ENCODE data around the gene BCL2L15. TPM values are rescaled to one million over a fixed set of nuclear protein-coding genes. Genes with fewer than 3 reads are reported as not detected.
A peak's percentile ranks its signal among the peaks of the same experiment; 100 is the strongest.

Gene BCL2L15
- total RNA-seq, 4 donors from 2014 or later = 0.13 to 0.89 (median 0.50) TPM

GRCh38 chr1:113934006-113934405, 46.6 kb upstream of the BCL2L15 start:
- Histone ChIP-seq H3K27ac (no peak overlapping the region), H3K9me3 (no peaks in the 10 kb centered on the region), H3K36me3 (no peaks in the 10 kb centered on the region), H3K27me3 (no peaks in the 10 kb centered on the region), H3K4me1 (peaks cover 41 to 45% of the 10 kb centered on the region in 2 donors), H3K4me3 (replicated peaks in 1 of 3) (no peak overlapping the region)
- TF ChIP-seq CTCF (IDR thresholded peaks at IDR 0.05) = no peak
- no peak for TF ChIP-seq POLR2A (IDR thresholded peaks at IDR 0.05)
- DNase-seq = no peak
- intact Hi-C loops (cut with DNase I) = no loop called here

- H3K9me3 ChIP-seq = no peaks in the 10 kb centered on the region
- peaks cover 29 to 45% of the 10 kb centered on the region in 2 donors for H3K4me1 ChIP-seq
- H3K27me3 ChIP-seq = no peaks in the 10 kb centered on the region
- H3K27ac ChIP-seq = peak overlapping the region; percentile 0 to 82 (median 61)
- WGBS, 2 donors = 9 to 10% methylated on average over 3 of the region's 3 CpGs
- no peaks in the 10 kb centered on the region for H3K36me3 ChIP-seq
- intact Hi-C loops (cut with DNase I) = no loop called here
- no peak for TF ChIP-seq POLR2A (IDR thresholded peaks at IDR 0.05)
- H3K4me3 ChIP-seq (replicated peaks in 1 of 3) = no peak overlapping the region
- DNase-seq = no peak
These were observed 44.1 kb upstream of the BCL2L15 start for GRCh38 chr1:113931451-113931851.

GRCh38 chr1:113930499-113931161, 43.2 kb upstream of the BCL2L15 start:
- 4 to 8% methylated on average over 8 of the region's 8 CpGs for WGBS, 2 donors
- no peaks in the 10 kb centered on the region for H3K9me3 ChIP-seq
- H3K36me3 ChIP-seq = no peaks in the 10 kb centered on the region
- peak overlapping the region; percentile 62 to 96 (median 95) for H3K4me3 ChIP-seq (replicated peaks in 1 of 3)
- H3K4me1 ChIP-seq = peaks cover 29 to 36% of the 10 kb centered on the region in 2 donors
- TF ChIP-seq POLR2A (IDR thresholded peaks at IDR 0.05) = no peak
- TF ChIP-seq CTCF (IDR thresholded peaks at IDR 0.05) = no peak
- H3K27ac ChIP-seq = peak overlapping the region; percentile 82 to 94 (median 88)
- peak; percentile 11 to 19 for DNase-seq
- intact Hi-C loops (cut with DNase I) = no loop called here
- H3K27me3 ChIP-seq = no peaks in the 10 kb centered on the region

GRCh38 chr1:113929750-113930498, 42.5 kb upstream of the BCL2L15 start:
- Histone ChIP-seq H3K27me3 (no peaks in the 10 kb centered on the region), H3K27ac (peak overlapping the region; percentile 82 to 94 (median 88)), H3K4me3 (replicated peaks in 1 of 3) (peak overlapping the region; percentile 62 to 96 (median 95)), H3K9me3 (no peaks in the 10 kb centered on the region), H3K36me3 (no peaks in the 10 kb centered on the region), H3K4me1 (peaks cover 29% of the 10 kb centered on the region in 2 donors)
- intact Hi-C loops (cut with DNase I) = loop anchor here (2.0 kb wide), 1 partner anchor 25 kb away; the partner anchor contains the start of genes AP4B1 and DCLRE1B
- 0% methylated on average over 14 to 41 of the region's 64 CpGs for WGBS, 2 donors
- peak; percentile 62 to 69 for DNase-seq
- TF ChIP-seq POLR2A (IDR thresholded peaks at IDR 0.05) (peak in 1 of 2 donors; percentile 21), CTCF (IDR thresholded peaks at IDR 0.05) (peak in 1 of 6 experiments; percentile 10)

- Histone ChIP-seq H3K4me1 (peaks cover 26 to 29% of the 10 kb centered on the region in 2 donors), H3K9me3 (no peaks in the 10 kb centered on the region), H3K27me3 (no peaks in the 10 kb centered on the region), H3K27ac (peak within 1 kb of the TSS; percentile 82 to 94 (median 88)), H3K4me3 (replicated peaks in 1 of 3) (peak within 1 kb of the TSS; percentile 62 to 96 (median 95)), H3K36me3 (no peaks in the 10 kb centered on the region)
- intact Hi-C loops (cut with DNase I) = loop anchor here (2.0 kb wide), 1 partner anchor 24 kb away; the partner anchor contains the start of genes AP4B1 and DCLRE1B
- DNase-seq = peak; percentile 89 to 95
- TF ChIP-seq POLR2A (IDR thresholded peaks at IDR 0.05) = peak in 1 of 2 donors; percentile 84
- TF ChIP-seq CTCF (IDR thresholded peaks at IDR 0.05) = peak in 1 of 6 experiments; percentile 32
- WGBS, 2 donors = 0% methylated on average over 18 to 26 of the region's 61 CpGs
These were observed 41.8 kb upstream of the BCL2L15 start, which contains the start of gene HIPK1 for GRCh38 chr1:113928941-113929749. Gene HIPK1 (plus strand): TSS chr1:113929324.
